Lower leg skin (tissue), 3 donors: ENCODE data around the gene LHFPL3.

ENCODE experiments used
- CTCF ChIP-seq, 3 donors: fragments of 450-650 bp; IDR thresholded peaks; one replicate each; pipeline ENCODE4 v1.5.1; 2016; ENCODE audit warnings: antibody characterized with exemption in 3 of 3, mild to moderate bottlenecking in 3 of 3, moderate library complexity in 2 of 3
- POLR2A ChIP-seq, 2 donors: fragments of 450-650 bp; IDR thresholded peaks; one replicate each; pipeline ENCODE4 v1.6.1; 2016 to 2017; ENCODE audit warnings: antibody characterized with exemption in 2 of 2, mild to moderate bottlenecking in 1 of 2, moderate library complexity in 1 of 2

- TF ChIP-seq CTCF (IDR thresholded peaks at IDR 0.05) (no peak), POLR2A (IDR thresholded peaks at IDR 0.05) (no peak)
These were observed 297.6 kb downstream of the LHFPL3 start for GRCh38 chr7:104625956-104626355.
